GM12892 (cell line): Measurements from ENCODE around the gene SRC.
"Not testable (repeated sequence)": the region's sequence is repeated elsewhere in the genome, so short reads cannot be mapped to it uniquely, and the experiment has no call there.

Source experiments
- DNase-seq: peaks from one replicate; pipeline ENCODE4 v3.0.0; 2011; ENCODE audit not compliant: insufficient read length
- FAIRE-seq: peaks from 2 replicates; lab custom pipeline; 2011; peaks lifted over from hg19 to GRCh38; lab: Jason Lieb, UNC
- POLR2A ChIP-seq: IDR thresholded peaks from 2 replicates; pipeline ENCODE4 v1.6.1; 2011; ENCODE audit warnings: low read depth, low read length, control low read depth
- POLR2AphosphoS5 ChIP-seq: IDR thresholded peaks from 2 replicates; pipeline ENCODE4 v1.6.1; 2011; ENCODE audit warnings: low read depth, low read length, control low read depth
- TAF1 ChIP-seq: IDR thresholded peaks from 2 replicates; pipeline ENCODE4 v1.6.1; 2011; ENCODE audit warnings: low read depth, mild to moderate bottlenecking, control low read depth, low read length, borderline replicate concordance

SRC gene

DNA sequence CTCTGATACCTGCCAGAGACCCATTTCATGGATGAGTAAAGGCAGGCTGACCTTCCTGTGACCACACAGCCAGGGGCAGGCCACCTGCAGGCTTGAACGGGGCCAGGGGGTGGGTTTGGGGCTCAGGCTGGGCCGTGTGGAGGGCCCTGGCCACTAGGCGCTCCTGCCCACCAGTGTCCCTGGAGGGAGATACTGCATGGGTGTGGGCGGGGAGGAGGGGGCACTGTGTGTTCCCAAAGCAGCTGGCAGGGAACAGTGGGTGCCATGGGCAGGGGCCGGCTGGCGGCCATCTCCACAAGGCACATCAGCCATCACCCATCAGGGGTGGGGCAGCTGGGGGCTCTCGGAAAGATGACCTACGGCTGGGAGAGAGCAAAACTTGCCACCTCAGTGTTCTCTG lies 15.4 kb downstream of the SRC start:
- no peak for FAIRE-seq

DNA sequence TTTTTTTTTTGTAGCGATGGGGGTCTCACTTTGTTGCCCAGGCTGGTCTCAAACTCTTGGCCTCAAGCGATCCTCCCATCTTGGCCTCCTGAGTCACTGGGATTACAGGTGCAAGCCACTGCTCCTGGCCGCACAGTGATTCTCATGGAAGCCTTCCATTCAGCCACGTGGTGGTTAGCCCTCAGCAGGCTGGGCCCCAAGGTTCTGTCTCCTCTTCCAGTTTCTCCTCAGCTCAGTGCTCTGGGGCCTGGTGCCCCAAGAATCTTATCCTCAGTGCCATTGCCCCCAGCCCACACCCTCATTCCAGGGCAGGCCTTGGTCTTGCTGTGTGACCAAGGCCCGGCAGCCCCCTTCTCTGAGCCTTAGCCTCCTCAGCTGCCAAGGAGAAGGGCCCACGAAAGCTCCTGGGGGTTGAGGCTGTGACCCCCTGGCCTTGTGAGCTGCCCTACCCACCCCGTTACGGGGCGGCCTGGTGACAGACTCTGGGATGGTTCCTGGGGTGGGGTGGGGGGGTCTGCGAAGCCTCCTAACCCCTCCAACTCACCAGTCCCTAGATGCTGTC lies 16.4 kb downstream of the SRC start:
- FAIRE-seq, result no peak
- no peak for DNase-seq
- TF ChIP-seq TAF1, result no peak
- TF ChIP-seq POLR2A, result no peak
- no peak for TF ChIP-seq POLR2AphosphoS5

More for the DNA sequence above, 15.4 kb downstream of the SRC start:
- DNase-seq, result no peak
- TF ChIP-seq POLR2A (no peak), TAF1 (no peak), POLR2AphosphoS5 (no peak)

DNA sequence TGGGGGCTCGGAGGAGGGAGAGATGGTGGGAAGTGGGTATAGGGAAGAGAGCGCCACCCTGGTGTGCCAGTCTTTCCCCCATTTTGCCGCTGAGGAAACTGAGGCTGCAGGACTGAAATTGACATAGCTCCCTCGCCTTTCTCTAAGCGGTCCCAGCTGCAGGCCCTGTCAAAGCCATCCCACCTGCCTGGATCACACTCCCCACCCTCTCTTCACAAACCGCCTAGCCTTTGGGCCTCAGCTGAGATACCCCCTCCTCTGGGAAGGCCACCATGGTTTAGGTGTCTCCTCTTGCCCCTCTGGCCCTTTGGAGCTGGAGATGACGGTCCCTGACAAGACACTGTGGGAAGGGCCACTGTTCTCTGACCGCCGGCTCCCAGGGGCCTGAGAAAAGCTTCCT lies 16.9 kb downstream of the SRC start:
- FAIRE-seq (no peak), DNase-seq (no peak)
- no peak for TF ChIP-seq POLR2A
- no peak for TF ChIP-seq POLR2AphosphoS5
- TF ChIP-seq TAF1, result no peak

DNA sequence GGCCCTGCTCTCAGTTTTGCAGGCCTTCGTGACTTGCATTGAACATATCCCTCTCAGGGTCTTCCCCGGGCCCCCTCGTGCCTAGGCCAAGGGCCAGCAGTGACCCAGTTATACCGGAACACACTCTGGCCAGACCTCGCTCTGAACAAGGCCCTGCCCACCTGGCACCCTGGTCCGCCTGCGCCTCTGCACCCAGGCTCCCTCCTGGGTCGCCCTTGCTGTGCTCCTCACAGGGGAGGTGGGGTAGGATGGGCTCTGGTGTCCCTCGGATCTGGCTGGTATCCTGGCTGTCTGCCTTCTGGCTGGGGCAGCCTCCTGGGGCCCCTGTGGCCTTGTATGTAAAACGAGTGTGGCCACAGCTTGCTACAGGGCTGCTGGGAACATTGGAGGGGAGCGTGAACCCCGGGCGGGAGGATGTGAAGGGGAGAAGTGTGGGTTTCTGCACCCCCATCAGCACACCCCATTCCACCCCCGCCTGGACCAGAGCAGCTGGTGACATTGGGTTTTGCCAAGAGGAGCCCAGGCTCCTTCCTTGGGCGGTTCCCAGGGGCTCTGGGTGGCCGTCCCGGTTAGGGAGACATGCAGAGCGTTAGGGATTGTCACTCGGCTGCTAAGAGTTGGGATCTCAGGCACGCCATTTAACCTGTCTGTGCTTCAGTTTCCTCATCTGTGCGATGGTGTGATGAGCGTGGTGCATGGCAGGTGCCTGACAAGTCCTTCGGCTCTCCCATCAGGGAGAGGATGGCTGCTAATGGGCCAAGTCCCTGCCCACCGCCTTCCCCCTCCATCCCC lies 17.5 kb downstream of the SRC start:
- DNase-seq (no peak), FAIRE-seq (no peak)
- TF ChIP-seq TAF1 (no peak), POLR2A (no peak), POLR2AphosphoS5 (no peak)

DNA sequence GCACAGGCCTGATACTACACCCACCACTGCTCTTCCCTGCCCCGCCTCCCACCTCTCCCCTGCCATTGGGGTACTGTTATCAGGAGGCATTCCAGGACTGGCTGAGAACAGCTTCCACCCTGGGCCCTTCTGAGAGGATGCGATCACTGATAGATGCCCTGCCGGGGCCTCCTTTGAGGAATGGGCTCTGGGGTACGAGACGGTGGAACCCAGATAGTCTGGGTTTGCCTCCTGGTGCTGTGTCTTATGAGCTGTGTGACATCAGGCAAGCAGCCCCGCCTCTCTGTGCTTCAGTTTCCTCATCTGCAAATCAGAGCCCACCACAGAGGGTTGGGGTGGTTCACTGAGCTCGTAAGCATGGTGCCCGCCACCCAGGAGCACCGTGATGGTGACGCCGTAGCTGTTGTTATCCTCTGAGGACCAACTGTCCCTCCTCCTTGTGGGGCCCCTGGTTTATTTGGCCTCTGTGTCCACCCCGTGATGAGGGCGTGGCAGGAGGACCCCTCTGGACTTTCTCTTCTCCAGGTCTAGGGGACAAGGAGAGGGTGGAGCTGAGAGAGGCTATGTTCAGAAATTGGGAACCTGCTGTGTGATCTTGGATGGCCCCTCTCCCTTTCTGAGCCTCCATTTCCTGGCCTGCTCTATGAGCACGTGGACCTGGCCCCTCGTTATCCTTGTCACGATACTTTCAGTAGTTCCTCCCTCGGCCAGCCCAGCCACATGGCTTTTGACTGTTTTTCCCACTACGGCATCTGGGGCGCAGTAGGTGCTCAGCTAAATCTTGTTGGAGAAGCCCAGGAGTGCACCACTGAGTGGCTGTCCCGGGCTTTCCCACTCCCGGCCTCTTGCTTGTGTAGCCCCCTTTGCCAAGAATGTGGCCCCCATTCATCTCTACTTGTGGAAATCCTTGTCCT lies 18.3 kb downstream of the SRC start:
- no peak for TF ChIP-seq TAF1
- no peak for TF ChIP-seq POLR2A
- FAIRE-seq, result no peak
- no peak for DNase-seq

DNA sequence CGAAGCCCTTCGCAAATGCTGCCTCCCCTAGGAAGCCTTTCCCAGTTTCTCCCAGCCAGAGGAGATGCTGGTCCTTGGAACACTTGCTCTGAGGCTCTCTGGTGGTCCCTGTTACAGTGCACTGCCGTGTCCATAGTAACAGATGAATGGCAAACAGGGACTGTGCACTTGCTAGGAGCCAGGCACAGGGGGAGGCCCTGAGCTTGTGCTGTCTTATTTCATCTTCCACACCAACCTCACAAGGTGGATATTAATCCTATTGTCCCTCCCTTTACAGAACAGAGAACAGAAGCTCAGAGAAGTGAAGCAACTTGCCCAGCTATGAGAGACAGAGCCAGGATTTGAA lies 19.0 kb downstream of the SRC start:
- FAIRE-seq (peak; percentile 63), DNase-seq (no peak)
- TF ChIP-seq POLR2A, result no peak
- TF ChIP-seq TAF1, result no peak
- no peak for TF ChIP-seq POLR2AphosphoS5

DNA sequence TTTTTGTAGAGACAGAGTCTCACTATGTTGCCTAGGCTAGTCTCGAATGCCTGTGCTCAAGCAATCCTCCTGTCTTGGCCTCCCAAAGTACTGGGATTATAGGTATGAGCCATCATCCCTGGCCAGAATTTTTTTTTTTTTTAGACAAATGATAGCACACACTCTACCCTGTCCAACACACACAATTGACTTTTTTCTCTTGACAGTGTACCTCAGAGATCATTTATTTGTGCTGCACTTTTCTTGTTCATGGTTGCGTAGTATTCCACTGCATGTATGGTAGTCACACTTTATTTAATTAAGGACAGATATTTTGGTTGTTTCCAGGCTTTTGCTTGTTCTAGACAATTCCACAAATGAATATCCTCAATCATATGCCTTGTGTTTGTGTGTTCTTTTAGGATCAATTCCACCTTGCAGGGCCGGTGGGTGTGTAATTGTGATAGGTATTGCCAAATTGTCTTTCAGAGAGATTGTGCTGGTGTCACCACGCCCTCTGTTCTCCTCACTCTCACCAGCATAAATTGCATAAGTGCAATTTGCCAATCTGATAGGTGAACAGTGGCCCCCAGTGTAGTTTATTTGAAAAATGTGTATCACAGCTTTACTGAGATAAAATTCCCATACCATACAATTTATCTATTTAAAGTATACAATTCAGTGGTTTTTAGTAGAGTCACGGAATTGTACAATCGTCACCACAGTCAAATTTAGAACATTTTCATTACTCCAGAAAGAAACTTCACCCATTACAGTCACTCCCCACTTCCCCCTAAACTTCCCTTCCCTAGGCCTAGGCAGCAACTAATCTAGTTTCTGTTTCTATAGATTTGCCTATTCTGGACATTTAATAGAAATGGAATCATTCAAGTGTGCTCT lies 20.1 kb downstream of the SRC start:
- no peak for TF ChIP-seq POLR2A
- no peak for TF ChIP-seq TAF1
- TF ChIP-seq POLR2AphosphoS5, result no peak
- FAIRE-seq, result peak; percentile 85
- DNase-seq, result no peak

DNA sequence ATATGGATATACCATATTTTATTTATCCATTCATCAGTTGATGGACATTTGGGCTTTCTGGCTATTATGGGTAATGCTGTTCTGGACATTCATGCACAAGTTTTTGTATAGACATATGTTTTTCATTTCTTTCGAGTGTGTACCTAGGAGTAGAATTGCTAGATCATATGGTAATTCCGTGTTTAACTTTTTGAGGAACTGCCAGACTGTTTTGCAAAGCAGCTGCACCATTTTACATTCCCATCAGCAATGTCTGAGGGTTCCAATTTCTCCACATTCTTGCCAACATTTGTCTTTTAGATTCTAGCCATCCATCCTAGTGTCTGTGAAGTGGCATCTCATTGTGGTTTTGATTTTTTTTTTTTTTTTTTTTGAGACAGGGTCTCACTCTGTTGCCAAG lies 20.8 kb downstream of the SRC start:
- DNase-seq (no peak), FAIRE-seq (no peak)
- TF ChIP-seq TAF1, result no peak
- TF ChIP-seq POLR2AphosphoS5, result no peak
- TF ChIP-seq POLR2A, result no peak

DNA sequence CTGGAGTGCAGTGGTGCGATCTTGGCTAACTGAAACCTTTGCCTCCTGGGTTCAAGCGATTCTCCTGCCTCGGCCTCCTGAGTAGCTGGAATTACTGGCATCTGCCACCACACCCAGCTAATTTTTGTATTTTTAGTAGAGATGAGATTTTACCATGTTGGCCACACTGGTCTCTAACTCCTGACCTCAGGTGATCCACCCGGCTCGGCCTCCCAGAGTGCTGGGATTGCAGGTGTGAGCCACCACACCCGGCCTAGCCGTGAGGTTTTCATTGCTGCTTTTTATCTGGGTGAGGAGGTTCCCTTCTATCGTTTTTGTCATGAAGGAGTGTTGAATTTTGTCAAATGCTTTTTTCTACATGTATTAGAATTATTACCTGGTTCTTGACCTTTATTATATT lies 23.9 kb downstream of the SRC start:
- FAIRE-seq (no peak), DNase-seq (no peak)

DNA sequence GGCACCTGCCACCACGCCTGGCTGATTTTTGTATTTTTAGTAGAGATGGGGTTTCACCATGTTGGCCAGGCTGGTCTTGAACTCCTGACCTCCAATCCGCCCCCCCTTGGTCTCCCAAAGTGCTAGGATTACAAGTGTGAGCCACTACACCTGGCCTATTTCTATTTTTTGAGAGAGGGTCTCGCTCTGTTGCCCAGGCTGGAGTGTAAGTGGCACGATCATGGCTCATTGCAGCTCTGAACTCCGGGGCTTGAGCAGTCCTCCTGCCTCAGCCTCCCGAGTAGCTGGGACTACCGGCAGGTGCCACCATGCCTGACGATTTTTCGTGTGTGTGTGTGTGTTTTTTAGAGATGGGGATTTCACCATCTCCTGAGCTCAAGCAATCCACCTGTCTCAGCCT lies 25.9 kb downstream of the SRC start:
- not testable (repeated sequence) for DNase-seq
- peak; percentile 46 for FAIRE-seq

More for the DNA sequence above, 23.9 kb downstream of the SRC start:
- TF ChIP-seq POLR2A, result no peak
- TF ChIP-seq POLR2AphosphoS5, result no peak
- no peak for TF ChIP-seq TAF1

DNA sequence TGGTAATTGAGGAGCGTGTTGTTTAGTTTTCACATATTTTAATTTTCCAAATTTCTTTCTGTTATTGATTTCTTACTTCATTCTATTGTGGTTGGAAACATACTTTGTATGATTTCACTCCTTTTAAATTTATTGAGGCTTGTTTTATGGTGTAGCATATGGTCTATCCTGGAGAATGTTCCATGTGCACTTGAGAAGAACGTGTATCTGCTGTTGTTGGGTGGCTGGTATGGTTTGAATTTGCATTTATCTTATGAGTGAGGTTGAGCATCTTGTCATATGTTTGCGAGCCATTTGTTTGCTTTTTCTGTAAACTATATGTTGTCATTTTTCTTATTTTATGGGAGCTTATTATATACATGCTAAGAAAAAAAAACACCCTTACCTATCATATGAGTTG lies 26.5 kb downstream of the SRC start:
- no peak for FAIRE-seq
- no peak for TF ChIP-seq TAF1
- no peak for TF ChIP-seq POLR2A
- no peak for TF ChIP-seq POLR2AphosphoS5
- DNase-seq, result no peak
